Dedifferentiated amniotic fluid mesenchymal stem cell (primary cell): ENCODE results near the gene LRRC7.

ENCODE experiments used
- DNase-seq: peaks from one replicate; pipeline ENCODE4 v3.0.0-alpha.2; 2016; ENCODE audit errors: extremely low spot score

Gene LRRC7

GRCh38 chr1:70169018-70169839 lies 601.5 kb downstream of the LRRC7 start:
- no peak for DNase-seq

- no peak for DNase-seq
Observed at GRCh38 chr1:70171512-70171911, 603.8 kb downstream of the LRRC7 start.
